Mucosa of rectum (tissue), 2 donors: ENCODE data around the gene XPC.

Experiments used
- H3K27ac ChIP-seq, 2 donors: one replicate each; pipeline ENCODE4 v1.7.0; 2013; ENCODE audit warnings: inconsistent platforms in 2 of 2, low read depth in 2 of 2, low read length in 2 of 2
- H3K27me3 ChIP-seq, 2 donors: one replicate each; pipeline ENCODE4 v1.7.0; 2013; ENCODE audit warnings: low read length in 2 of 2; ENCODE audit not compliant: control insufficient read depth in 2 of 2, insufficient read depth in 2 of 2
- H3K36me3 ChIP-seq, 2 donors: one replicate each; pipeline ENCODE4 v1.7.0; 2013; ENCODE audit warnings: low read length in 2 of 2; ENCODE audit not compliant: control insufficient read depth in 2 of 2, insufficient read depth in 2 of 2
- H3K4me1 ChIP-seq, 2 donors: one replicate each; pipeline ENCODE4 v1.7.0; 2013; ENCODE audit warnings: low read length in 2 of 2, mild to moderate bottlenecking in 1 of 2; ENCODE audit not compliant: control insufficient read depth in 2 of 2, insufficient read depth in 2 of 2
- H3K4me3 ChIP-seq, 2 donors: one replicate each; pipeline ENCODE4 v1.7.0; 2013; ENCODE audit warnings: low read length in 2 of 2
- H3K9ac ChIP-seq, 2 donors: one replicate each; pipeline ENCODE4 v1.7.0; 2013; ENCODE audit warnings: low read length in 2 of 2, low read depth in 1 of 2, mild to moderate bottlenecking in 1 of 2
- H3K9me3 ChIP-seq, 2 donors: one replicate each; pipeline ENCODE4 v1.7.0; 2013; ENCODE audit warnings: low read length in 2 of 2; ENCODE audit not compliant: control insufficient read depth in 2 of 2
- donor health status: healthy.
- donor health status: Normal muscosa, but diverticular disease.

XPC gene

GRCh38 chr3:14137004-14137403, 41.4 kb downstream of the XPC start:
- Histone ChIP-seq H3K27me3 (no peaks in the 10 kb centered on the region), H3K4me1 (peaks cover 10 to 12% of the 10 kb centered on the region in 2 donors), H3K36me3 (peaks cover 64 to 67% of the 10 kb centered on the region in 2 donors), H3K9me3 (no peaks in the 10 kb centered on the region), H3K9ac (no peak overlapping the region), H3K27ac (no peak overlapping the region), H3K4me3 (no peak overlapping the region)

DNA sequence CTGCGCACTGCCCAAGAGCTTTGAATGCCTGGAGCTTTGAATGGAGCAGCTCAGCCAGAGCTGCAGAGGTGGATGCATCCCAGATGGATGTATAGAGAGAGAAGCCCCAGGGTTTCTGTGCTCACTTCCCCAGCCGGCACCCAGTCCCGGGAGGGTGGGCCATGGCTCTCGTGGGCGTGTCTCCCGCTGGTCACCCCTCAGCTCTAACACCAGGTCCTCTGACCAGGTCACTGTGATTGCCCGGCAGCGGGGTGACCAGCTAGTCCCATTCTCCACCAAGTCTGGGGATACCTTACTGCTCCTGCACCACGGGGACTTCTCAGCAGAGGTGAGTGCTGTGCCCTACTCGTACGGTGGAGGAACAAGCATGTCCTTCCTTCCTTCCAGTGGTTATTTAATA, 42.8 kb downstream of the XPC start:
- no peaks in the 10 kb centered on the region for H3K9me3 ChIP-seq
- H3K4me3 ChIP-seq = no peak overlapping the region
- peaks cover 9 to 10% of the 10 kb centered on the region in 2 donors for H3K4me1 ChIP-seq
- H3K27me3 ChIP-seq = no peaks in the 10 kb centered on the region
- H3K36me3 ChIP-seq = peaks cover 72 to 77% of the 10 kb centered on the region in 2 donors
- H3K9ac ChIP-seq = no peak overlapping the region
- no peak overlapping the region for H3K27ac ChIP-seq

DNA sequence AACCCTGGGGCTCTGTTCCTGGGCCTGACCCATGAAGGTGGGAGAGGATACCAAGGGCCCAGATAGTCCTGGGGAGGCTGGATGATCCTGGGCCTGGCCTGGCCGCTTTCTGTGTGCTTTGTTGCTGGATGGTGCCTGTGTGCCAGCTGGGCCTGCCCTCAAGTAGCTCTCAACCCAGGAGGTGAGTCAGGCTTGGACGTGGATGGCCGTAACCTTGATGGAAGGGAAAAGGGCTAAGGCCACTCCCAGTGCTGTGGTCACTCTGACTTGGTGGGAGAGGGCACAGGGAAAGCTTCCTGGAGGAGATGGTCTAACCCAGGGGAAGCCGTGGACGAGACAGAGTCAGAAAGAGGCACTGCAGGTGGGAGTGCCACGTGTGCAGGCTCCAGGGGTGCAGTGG, 44.1 kb downstream of the XPC start:
- Histone ChIP-seq H3K9ac (no peak overlapping the region), H3K9me3 (no peaks in the 10 kb centered on the region), H3K27ac (no peak overlapping the region), H3K27me3 (no peaks in the 10 kb centered on the region), H3K36me3 (peaks cover 74 to 85% of the 10 kb centered on the region in 2 donors), H3K4me3 (no peak overlapping the region), H3K4me1 (peaks cover 9 to 10% of the 10 kb centered on the region in 2 donors)

DNA sequence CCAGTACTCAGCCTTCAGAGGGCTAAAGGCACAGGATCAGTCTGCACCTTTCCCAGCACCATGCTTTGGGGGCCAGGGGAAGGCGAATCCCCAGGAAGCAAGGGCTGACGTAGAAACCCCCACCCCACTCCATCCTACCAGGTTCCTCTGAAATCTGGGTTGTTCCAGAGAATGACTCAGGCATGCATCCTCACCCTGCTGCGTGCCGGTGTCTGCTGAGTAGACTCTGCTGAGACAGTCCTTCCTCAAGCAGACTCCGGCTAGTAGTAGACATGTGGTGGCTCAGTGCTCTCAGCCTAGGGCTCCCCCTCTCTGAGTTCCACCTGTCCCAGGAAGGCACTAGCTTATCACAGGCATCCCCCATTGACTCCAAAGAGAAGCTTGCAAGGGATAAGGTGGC, 44.5 kb downstream of the XPC start:
- no peak overlapping the region for H3K27ac ChIP-seq
- H3K36me3 ChIP-seq = peaks cover 72 to 84% of the 10 kb centered on the region in 2 donors

DNA sequence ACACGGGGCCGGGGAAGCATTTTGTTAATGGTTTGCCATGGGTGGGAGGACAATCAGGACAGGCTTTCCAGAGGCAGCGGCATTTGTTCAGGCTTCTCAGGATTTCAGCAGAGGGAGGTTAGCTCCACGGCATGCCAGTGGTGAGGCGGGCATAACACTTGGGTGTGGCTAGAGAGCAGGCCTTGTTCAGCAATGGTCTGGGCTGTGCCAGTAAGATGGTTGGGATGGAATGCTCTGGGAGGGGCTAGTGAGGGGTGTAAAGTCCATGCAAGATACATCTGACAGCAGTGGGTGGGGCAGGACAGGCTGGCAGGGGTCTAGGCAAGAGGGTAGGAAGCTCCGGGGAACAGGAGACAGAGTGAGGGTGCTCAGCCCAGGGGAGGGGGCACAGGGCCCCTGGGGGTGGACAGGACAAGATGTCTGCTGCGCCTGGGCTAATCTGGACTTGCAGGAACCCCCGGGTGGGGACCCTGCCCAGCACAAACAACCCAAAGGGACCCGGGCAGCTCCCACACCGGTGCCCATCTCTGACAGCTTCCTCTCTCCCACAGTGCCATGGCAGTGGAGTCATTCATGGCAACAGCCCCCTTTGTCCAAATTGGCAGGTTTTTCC, 45.1 kb downstream of the XPC start:
- H3K4me3 ChIP-seq = peak overlapping the region in 1 of 2 donors; percentile 36
- H3K27ac ChIP-seq = peak overlapping the region in 1 of 2 donors; percentile 16
- peaks cover 70 to 83% of the 10 kb centered on the region in 2 donors for H3K36me3 ChIP-seq

More for the DNA sequence above, 44.5 kb downstream of the XPC start:
- H3K9ac ChIP-seq = no peak overlapping the region
- H3K9me3 ChIP-seq = no peaks in the 10 kb centered on the region
- no peaks in the 10 kb centered on the region for H3K27me3 ChIP-seq
- peaks cover 9 to 10% of the 10 kb centered on the region in 2 donors for H3K4me1 ChIP-seq
- no peak overlapping the region for H3K4me3 ChIP-seq

DNA sequence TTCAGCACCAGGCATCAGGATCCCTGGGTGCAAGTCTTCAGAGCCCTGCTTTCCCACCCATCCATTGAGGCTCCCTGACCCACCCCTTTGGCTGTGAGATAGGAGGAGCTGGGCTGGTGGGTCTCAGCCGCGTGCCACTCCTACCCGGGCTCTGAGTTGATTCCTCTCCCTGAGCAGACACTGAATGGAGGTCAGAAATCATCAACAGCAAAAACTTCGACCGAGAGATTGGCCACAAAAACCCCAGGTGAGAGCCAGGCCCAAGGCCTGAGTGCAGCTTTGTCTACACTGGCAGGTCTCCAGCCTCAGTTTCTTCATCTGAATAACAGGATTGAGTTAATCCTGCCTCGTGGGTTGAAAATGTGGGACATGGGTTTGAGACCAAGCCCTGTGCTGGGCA, 45.7 kb downstream of the XPC start:
- peak overlapping the region in 1 of 2 donors; percentile 15 for H3K9ac ChIP-seq
- peak overlapping the region in 1 of 2 donors; percentile 16 for H3K27ac ChIP-seq
- peaks cover 68 to 84% of the 10 kb centered on the region in 2 donors for H3K36me3 ChIP-seq

More for the DNA sequence above, 45.1 kb downstream of the XPC start:
- peaks cover 9 to 10% of the 10 kb centered on the region in 2 donors for H3K4me1 ChIP-seq
- peak overlapping the region in 1 of 2 donors; percentile 15 for H3K9ac ChIP-seq
- no peaks in the 10 kb centered on the region for H3K9me3 ChIP-seq
- no peaks in the 10 kb centered on the region for H3K27me3 ChIP-seq

GRCh38 chr3:14132120-14132519, 46.3 kb downstream of the XPC start:
- H3K4me1 ChIP-seq = peaks cover 9 to 10% of the 10 kb centered on the region in 2 donors
- no peak overlapping the region for H3K4me3 ChIP-seq
- H3K36me3 ChIP-seq = peaks cover 64 to 83% of the 10 kb centered on the region in 2 donors
- H3K27ac ChIP-seq = no peak overlapping the region
- H3K27me3 ChIP-seq = no peaks in the 10 kb centered on the region
- H3K9me3 ChIP-seq = no peaks in the 10 kb centered on the region
- no peak overlapping the region for H3K9ac ChIP-seq

More for the DNA sequence above, 45.7 kb downstream of the XPC start:
- no peaks in the 10 kb centered on the region for H3K27me3 ChIP-seq
- H3K4me1 ChIP-seq = peaks cover 9 to 10% of the 10 kb centered on the region in 2 donors
- no peaks in the 10 kb centered on the region for H3K9me3 ChIP-seq
- no peak overlapping the region for H3K4me3 ChIP-seq

GRCh38 chr3:14131134-14131533, 47.3 kb downstream of the XPC start:
- Histone ChIP-seq H3K36me3 (peaks cover 62 to 78% of the 10 kb centered on the region in 2 donors), H3K27me3 (no peaks in the 10 kb centered on the region), H3K9me3 (no peaks in the 10 kb centered on the region), H3K9ac (no peak overlapping the region), H3K4me1 (peaks cover 18% of the 10 kb centered on the region in 2 donors), H3K27ac (no peak overlapping the region), H3K4me3 (no peak overlapping the region)

- no peaks in the 10 kb centered on the region for H3K27me3 ChIP-seq
- H3K4me3 ChIP-seq = no peak overlapping the region
- H3K27ac ChIP-seq = no peak overlapping the region
- H3K36me3 ChIP-seq = peaks cover 57 to 73% of the 10 kb centered on the region in 2 donors
- no peak overlapping the region for H3K9ac ChIP-seq
- peaks cover 22 to 23% of the 10 kb centered on the region in 2 donors for H3K4me1 ChIP-seq
- no peaks in the 10 kb centered on the region for H3K9me3 ChIP-seq
These were observed 47.7 kb downstream of the XPC start for GRCh38 chr3:14130707-14131106.

DNA sequence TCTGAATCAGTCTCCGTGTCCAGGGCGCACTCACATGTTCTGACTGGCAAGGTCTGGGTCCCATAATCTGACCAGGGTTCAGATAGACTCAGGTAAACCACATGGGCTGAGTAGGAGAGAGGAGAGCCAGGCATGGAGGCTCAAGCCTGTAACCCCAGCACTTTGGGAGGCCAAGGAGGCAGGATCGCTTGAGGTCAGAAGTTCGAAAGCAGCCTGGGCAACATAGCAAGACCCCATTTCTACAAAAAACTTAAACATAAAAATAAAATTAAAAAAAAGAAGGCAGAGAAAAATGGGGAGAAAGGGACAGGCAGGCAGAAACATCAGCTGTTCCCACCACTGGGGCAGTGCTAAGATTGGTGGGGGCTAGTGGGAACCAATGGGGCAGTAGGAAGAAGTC, 48.2 kb downstream of the XPC start:
- no peak overlapping the region for H3K4me3 ChIP-seq
- H3K4me1 ChIP-seq = peaks cover 24 to 27% of the 10 kb centered on the region in 2 donors
- H3K9ac ChIP-seq = no peak overlapping the region
- no peak overlapping the region for H3K27ac ChIP-seq
- H3K9me3 ChIP-seq = no peaks in the 10 kb centered on the region
- peaks cover 53 to 69% of the 10 kb centered on the region in 2 donors for H3K36me3 ChIP-seq
- no peaks in the 10 kb centered on the region for H3K27me3 ChIP-seq
